ENCODE measurements around the gene GPC5.

GPC5 gene

GRCh38 chr13:91868351-91868750 is 469.9 kb downstream of the GPC5 start:
- H3K4me2 ChIP-seq (ENCODE audit: low read length, poor library complexity, severe bottlenecking), result no peak overlapping the region
- H2BK120ac ChIP-seq (ENCODE audit: low read depth, low read length), result no peak overlapping the region
- H2AK5ac ChIP-seq (ENCODE audit: low read length, severe bottlenecking), result no peak overlapping the region
- H3K27me3 ChIP-seq (ENCODE audit: control insufficient read depth in 1 of 2, insufficient read depth in 1 of 2, low read length in 2 of 2), result no peaks in the 10 kb centered on the region
- H4K8ac ChIP-seq (ENCODE audit: low read length), result no peak overlapping the region
- H3K4me3 ChIP-seq (ENCODE audit: insufficient read depth in 1 of 2, low read depth in 1 of 2, low read length in 2 of 2), result no peak overlapping the region
- no peak for DNase-seq
- no peaks in the 10 kb centered on the region for H3K4me1 ChIP-seq (ENCODE audit: control insufficient read depth, insufficient read depth, low read depth, low read length)
- no peak overlapping the region for H2BK5ac ChIP-seq (ENCODE audit: low read depth, low read length, poor library complexity, severe bottlenecking)
- no peak overlapping the region for H2AFZ ChIP-seq (ENCODE audit: low read depth, low read length)
- H3K14ac ChIP-seq (ENCODE audit: low read length in 2 of 2), result no peak overlapping the region
- no peak overlapping the region for H3K23ac ChIP-seq (ENCODE audit: low read length in 2 of 2)
- H2BK15ac ChIP-seq (ENCODE audit: low read depth, poor library complexity, severe bottlenecking), result no peak overlapping the region
- H3K27ac ChIP-seq (ENCODE audit: low read length, poor library complexity, severe bottlenecking), result no peak overlapping the region
- no peaks in the 10 kb centered on the region for H3K79me1 ChIP-seq (replicated peaks; ENCODE audit: low read length, poor library complexity, severe bottlenecking)
- H3K9ac ChIP-seq (ENCODE audit: low read length), result no peak overlapping the region
- H3K9me3 ChIP-seq (ENCODE audit: control insufficient read depth, low read length), result no peaks in the 10 kb centered on the region
- no peak overlapping the region for H2BK12ac ChIP-seq (ENCODE audit: low read length in 2 of 2)
- H3K18ac ChIP-seq (ENCODE audit: low read depth in 1 of 2, low read length in 2 of 2), result no peak overlapping the region
- no peak overlapping the region for H4K91ac ChIP-seq (ENCODE audit: low read length)
- H3K36me3 ChIP-seq (ENCODE audit: control insufficient read depth in 1 of 2, insufficient read depth in 2 of 2, low read depth in 1 of 2, low read length in 2 of 2), result no peaks in the 10 kb centered on the region
- H3K4ac ChIP-seq (ENCODE audit: low read depth in 1 of 2, low read length in 2 of 2), result no peak overlapping the region

- Histone ChIP-seq H3K14ac (ENCODE audit: low read length in 2 of 2) (no peak overlapping the region), H4K8ac (ENCODE audit: low read length) (no peak overlapping the region), H3K4me1 (ENCODE audit: control insufficient read depth, insufficient read depth, low read depth, low read length) (no peaks in the 10 kb centered on the region), H2BK15ac (ENCODE audit: low read depth, poor library complexity, severe bottlenecking) (no peak overlapping the region), H2AFZ (ENCODE audit: low read depth, low read length) (no peak overlapping the region), H3K4me3 (ENCODE audit: insufficient read depth in 1 of 2, low read depth in 1 of 2, low read length in 2 of 2) (no peak overlapping the region), H3K9me3 (ENCODE audit: control insufficient read depth, low read length) (no peaks in the 10 kb centered on the region), H3K23ac (ENCODE audit: low read length in 2 of 2) (no peak overlapping the region), H2BK120ac (ENCODE audit: low read depth, low read length) (no peak overlapping the region), H3K4me2 (ENCODE audit: low read length, poor library complexity, severe bottlenecking) (no peak overlapping the region), H2AK5ac (ENCODE audit: low read length, severe bottlenecking) (no peak overlapping the region), H3K79me1 (replicated peaks; ENCODE audit: low read length, poor library complexity, severe bottlenecking) (no peaks in the 10 kb centered on the region), H3K4ac (ENCODE audit: low read depth in 1 of 2, low read length in 2 of 2) (no peak overlapping the region), H3K36me3 (ENCODE audit: control insufficient read depth in 1 of 2, insufficient read depth in 2 of 2, low read depth in 1 of 2, low read length in 2 of 2) (no peaks in the 10 kb centered on the region), H3K18ac (ENCODE audit: low read depth in 1 of 2, low read length in 2 of 2) (no peak overlapping the region), H3K27me3 (ENCODE audit: control insufficient read depth in 1 of 2, insufficient read depth in 1 of 2, low read length in 2 of 2) (no peaks in the 10 kb centered on the region), H3K9ac (ENCODE audit: low read length) (no peak overlapping the region), H3K27ac (ENCODE audit: low read length, poor library complexity, severe bottlenecking) (no peak overlapping the region), H2BK12ac (ENCODE audit: low read length in 2 of 2) (no peak overlapping the region), H2BK5ac (ENCODE audit: low read depth, low read length, poor library complexity, severe bottlenecking) (no peak overlapping the region), H4K91ac (ENCODE audit: low read length) (no peak overlapping the region)
- 80% methylated on average over 2 of the region's 3 CpGs for WGBS
- DNase-seq, result no peak
These were observed 480.1 kb downstream of the GPC5 start for GRCh38 chr13:91878491-91878890.

GRCh38 chr13:91879360-91879759 is 480.9 kb downstream of the GPC5 start:
- no peaks in the 10 kb centered on the region for H3K9me3 ChIP-seq (ENCODE audit: control insufficient read depth, low read length)
- no peak overlapping the region for H4K8ac ChIP-seq (ENCODE audit: low read length)
- H3K4me1 ChIP-seq (ENCODE audit: control insufficient read depth, insufficient read depth, low read depth, low read length), result no peaks in the 10 kb centered on the region
- H3K18ac ChIP-seq (ENCODE audit: low read depth in 1 of 2, low read length in 2 of 2), result no peak overlapping the region
- H3K23ac ChIP-seq (ENCODE audit: low read length in 2 of 2), result no peak overlapping the region
- H3K79me1 ChIP-seq (replicated peaks; ENCODE audit: low read length, poor library complexity, severe bottlenecking), result no peaks in the 10 kb centered on the region
- H2AK5ac ChIP-seq (ENCODE audit: low read length, severe bottlenecking), result no peak overlapping the region
- H2BK120ac ChIP-seq (ENCODE audit: low read depth, low read length), result no peak overlapping the region
- H3K4ac ChIP-seq (ENCODE audit: low read depth in 1 of 2, low read length in 2 of 2), result no peak overlapping the region
- H2BK12ac ChIP-seq (ENCODE audit: low read length in 2 of 2), result no peak overlapping the region
- no peak overlapping the region for H3K4me3 ChIP-seq (ENCODE audit: insufficient read depth in 1 of 2, low read depth in 1 of 2, low read length in 2 of 2)
- no peak overlapping the region for H2BK15ac ChIP-seq (ENCODE audit: low read depth, poor library complexity, severe bottlenecking)
- no peak overlapping the region for H3K27ac ChIP-seq (ENCODE audit: low read length, poor library complexity, severe bottlenecking)
- no peak overlapping the region for H2BK5ac ChIP-seq (ENCODE audit: low read depth, low read length, poor library complexity, severe bottlenecking)
- no peaks in the 10 kb centered on the region for H3K36me3 ChIP-seq (ENCODE audit: control insufficient read depth in 1 of 2, insufficient read depth in 2 of 2, low read depth in 1 of 2, low read length in 2 of 2)
- H3K9ac ChIP-seq (ENCODE audit: low read length), result no peak overlapping the region
- no peak overlapping the region for H2AFZ ChIP-seq (ENCODE audit: low read depth, low read length)
- no peak overlapping the region for H4K91ac ChIP-seq (ENCODE audit: low read length)
- no CpG with 5 or more reads among the region's 2 CpGs for WGBS
- no peak overlapping the region for H3K4me2 ChIP-seq (ENCODE audit: low read length, poor library complexity, severe bottlenecking)
- DNase-seq, result no peak
- no peak overlapping the region for H3K14ac ChIP-seq (ENCODE audit: low read length in 2 of 2)
- no peaks in the 10 kb centered on the region for H3K27me3 ChIP-seq (ENCODE audit: control insufficient read depth in 1 of 2, insufficient read depth in 1 of 2, low read length in 2 of 2)

GRCh38 chr13:91882918-91883317 is 484.5 kb downstream of the GPC5 start:
- Histone ChIP-seq H3K9me3 (ENCODE audit: control insufficient read depth, low read length) (no peaks in the 10 kb centered on the region), H3K27ac (ENCODE audit: low read length, poor library complexity, severe bottlenecking) (peak overlapping the region; percentile 20), H2AFZ (ENCODE audit: low read depth, low read length) (no peak overlapping the region), H2AK5ac (ENCODE audit: low read length, severe bottlenecking) (no peak overlapping the region), H3K4me3 (ENCODE audit: insufficient read depth in 1 of 2, low read depth in 1 of 2, low read length in 2 of 2) (no peak overlapping the region), H3K4ac (ENCODE audit: low read depth in 1 of 2, low read length in 2 of 2) (no peak overlapping the region), H2BK5ac (ENCODE audit: low read depth, low read length, poor library complexity, severe bottlenecking) (no peak overlapping the region), H2BK12ac (ENCODE audit: low read length in 2 of 2) (no peak overlapping the region), H3K9ac (ENCODE audit: low read length) (no peak overlapping the region), H3K18ac (ENCODE audit: low read depth in 1 of 2, low read length in 2 of 2) (no peak overlapping the region), H3K27me3 (ENCODE audit: control insufficient read depth in 1 of 2, insufficient read depth in 1 of 2, low read length in 2 of 2) (no peaks in the 10 kb centered on the region), H3K14ac (ENCODE audit: low read length in 2 of 2) (no peak overlapping the region), H3K79me1 (replicated peaks; ENCODE audit: low read length, poor library complexity, severe bottlenecking) (no peaks in the 10 kb centered on the region), H2BK120ac (ENCODE audit: low read depth, low read length) (no peak overlapping the region), H3K4me2 (ENCODE audit: low read length, poor library complexity, severe bottlenecking) (no peak overlapping the region), H4K8ac (ENCODE audit: low read length) (no peak overlapping the region), H3K4me1 (ENCODE audit: control insufficient read depth, insufficient read depth, low read depth, low read length) (no peaks in the 10 kb centered on the region), H4K91ac (ENCODE audit: low read length) (no peak overlapping the region), H3K36me3 (ENCODE audit: control insufficient read depth in 1 of 2, insufficient read depth in 2 of 2, low read depth in 1 of 2, low read length in 2 of 2) (no peaks in the 10 kb centered on the region), H3K23ac (ENCODE audit: low read length in 2 of 2) (no peak overlapping the region), H2BK15ac (ENCODE audit: low read depth, poor library complexity, severe bottlenecking) (no peak overlapping the region)
- no peak for DNase-seq
